Stimulated activated CD4-positive, alpha-beta T cell treated with anti-CD3 and anti-CD28 coated beads, Interleukin-1b, Interleukin-23, amount 100 ng/mL, for 48 hours (primary cell): ENCODE measurements around the gene ISX.
A peak's percentile ranks its signal among the peaks of the same experiment; 100 is the strongest.
"Not testable (repeated sequence)": the region's sequence is repeated elsewhere in the genome, so short reads cannot be mapped to it uniquely, and the experiment has no call there.

ENCODE experiments used
- DNase-seq: peaks from one replicate; pipeline ENCODE4 v3.0.0-alpha.2; 2020

The ISX gene

GRCh38 chr22:35065796-35066218 is at the start of gene ISX:
TSS of gene ISX (plus strand) at chr22:35066158. CDS start at chr22:35067088, 930 bp downstream.
- no peak for DNase-seq

GRCh38 chr22:35016909-35017308 is 49.0 kb upstream of the ISX start:
- DNase-seq = no peak

DNA sequence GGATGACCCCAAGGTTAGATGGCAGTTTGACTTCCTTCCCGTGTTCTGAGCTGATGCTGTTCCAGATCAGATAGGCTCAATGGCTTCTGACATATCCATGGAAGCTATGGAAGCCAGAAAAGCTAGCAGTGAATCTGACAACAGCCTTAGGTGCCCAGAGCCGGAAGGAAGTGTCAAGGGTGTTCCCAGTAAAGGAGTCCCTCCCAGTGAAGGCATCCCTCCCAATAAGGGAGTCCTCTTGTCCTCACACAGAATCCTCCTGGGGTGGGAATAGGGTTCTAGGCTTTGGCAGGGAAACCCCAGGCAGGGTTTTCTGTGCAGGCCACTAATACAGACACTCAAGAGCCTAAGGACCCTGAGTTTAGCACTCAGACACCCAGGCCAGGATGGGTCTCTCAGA is 47.0 kb upstream of the ISX start:
- no peak for DNase-seq

DNA sequence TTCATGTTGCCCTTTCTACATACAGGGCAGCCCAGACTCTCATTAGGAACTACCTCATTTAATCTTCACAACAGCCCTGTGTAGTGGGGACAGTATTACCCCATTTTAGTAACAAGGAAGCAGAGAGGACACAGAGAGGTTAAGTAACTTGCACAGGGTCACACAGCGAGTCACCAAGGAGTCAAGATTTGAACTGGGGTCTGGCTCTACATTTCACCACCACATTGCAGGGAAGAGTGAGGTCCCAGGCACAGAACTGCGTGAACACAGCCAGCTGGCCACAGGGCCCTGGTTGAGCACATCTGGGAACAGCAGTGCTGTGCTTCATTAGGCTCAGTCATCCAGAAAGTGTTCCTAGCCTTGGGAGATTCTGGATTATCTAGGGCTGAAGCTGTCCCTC is 45.4 kb upstream of the ISX start:
- DNase-seq = no peak

- no peak for DNase-seq
Observed at GRCh38 chr22:35021161-35021560, 44.8 kb upstream of the ISX start.

GRCh38 chr22:35022291-35022690 is 43.7 kb upstream of the ISX start:
- no peak for DNase-seq

GRCh38 chr22:35023692-35024363 is 42.1 kb upstream of the ISX start:
- DNase-seq = peak; percentile 70

DNA sequence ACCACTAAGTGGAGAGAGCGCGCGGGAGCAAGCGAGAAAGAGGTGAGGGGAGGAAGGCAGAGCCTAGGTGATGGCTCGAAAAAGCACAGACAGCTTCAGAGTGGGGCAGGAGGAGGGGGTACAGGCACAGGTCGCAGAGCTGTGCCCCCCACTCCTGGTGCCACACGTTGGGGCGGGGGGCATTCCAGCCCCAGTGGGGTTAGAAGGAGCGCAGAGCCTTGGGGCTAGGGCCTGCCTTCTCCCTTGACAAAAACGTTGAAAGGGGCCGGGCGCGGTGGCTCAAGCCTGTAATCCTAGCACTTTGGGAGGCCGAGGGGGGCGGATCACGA is 41.6 kb upstream of the ISX start:
- no peak for DNase-seq

DNA sequence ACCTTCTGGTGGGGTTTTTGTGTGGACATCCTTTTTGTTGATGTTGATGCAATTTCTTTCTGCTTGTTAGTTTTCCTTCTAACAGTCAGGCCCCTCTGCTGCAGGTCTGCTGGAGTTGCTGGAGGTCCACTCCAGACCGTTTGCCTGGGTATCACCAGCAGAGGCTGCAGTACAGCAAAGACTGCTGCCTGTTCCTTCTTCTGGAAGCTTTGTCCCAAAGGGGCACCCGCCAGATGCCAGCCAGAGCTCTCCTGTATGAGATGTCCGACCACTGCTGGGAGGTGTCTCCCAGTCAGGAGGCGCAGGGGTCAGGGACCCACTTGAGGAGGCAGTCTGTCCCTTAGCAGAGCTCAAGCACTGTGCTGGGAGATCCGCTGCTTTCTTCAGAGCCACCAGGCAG is 35.8 kb upstream of the ISX start:
- not testable (repeated sequence) for DNase-seq

- DNase-seq = no peak
Observed at GRCh38 chr22:35032571-35032970, 33.4 kb upstream of the ISX start.

- no peak for DNase-seq
Observed at GRCh38 chr22:35033635-35034296, 32.2 kb upstream of the ISX start.

DNA sequence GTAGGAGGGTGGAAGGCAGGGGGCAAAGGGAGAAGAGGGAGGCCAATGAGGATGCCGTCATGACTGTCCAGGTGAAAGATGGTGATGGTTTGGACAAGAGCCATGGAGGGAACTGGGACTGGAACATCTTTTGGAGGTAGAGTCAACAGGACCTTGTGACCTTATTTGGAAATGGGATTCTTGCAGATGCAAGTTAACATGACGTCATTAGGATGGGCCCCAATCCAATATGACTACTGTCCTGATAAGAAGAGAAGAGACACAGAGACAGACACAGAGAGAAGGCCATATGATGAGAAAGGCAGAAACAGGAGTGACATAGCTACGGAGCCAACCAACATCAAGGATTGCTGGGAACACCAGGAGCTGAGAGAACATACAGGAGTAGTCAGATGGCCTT is 31.0 kb upstream of the ISX start:
- DNase-seq = no peak

DNA sequence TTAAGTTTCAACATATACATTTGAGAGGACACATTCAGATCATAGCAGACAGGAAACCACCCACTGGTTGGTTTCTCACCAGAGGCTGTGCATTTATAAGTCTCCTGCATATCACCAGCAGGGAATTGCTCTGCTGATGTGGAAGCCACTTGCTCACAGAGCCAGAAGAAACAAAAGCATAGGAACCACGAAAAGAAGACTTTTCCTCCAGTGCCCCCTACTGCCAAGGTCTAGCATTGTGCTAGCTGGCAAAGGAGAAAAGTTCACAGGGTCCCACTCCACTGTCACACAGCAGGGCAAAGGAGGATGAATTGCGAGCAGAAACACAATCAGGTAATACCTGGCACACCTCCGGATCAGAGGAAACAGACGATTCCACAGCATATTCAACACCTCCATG is 28.9 kb upstream of the ISX start:
- DNase-seq = no peak

DNA sequence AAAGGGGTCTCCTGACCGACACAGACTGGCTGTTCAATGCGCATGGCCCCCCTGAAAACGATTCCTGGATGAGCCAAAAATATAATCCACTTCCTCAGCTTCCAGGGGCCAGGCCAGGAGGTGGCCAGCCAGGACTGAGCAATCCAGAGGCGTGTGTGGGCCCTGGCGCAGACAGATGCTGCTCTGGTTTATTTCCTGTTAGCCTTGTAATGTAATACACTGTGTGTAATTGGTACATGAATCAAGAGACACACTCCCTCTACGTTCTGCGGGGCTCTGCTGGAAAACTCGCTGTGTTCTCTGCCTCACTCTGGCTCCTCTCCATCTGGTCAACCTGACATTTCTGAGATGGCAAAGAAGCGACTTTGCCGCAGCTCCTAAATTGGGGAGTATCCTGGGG is 26.3 kb upstream of the ISX start:
- no peak for DNase-seq

GRCh38 chr22:35043252-35043933 is 22.6 kb upstream of the ISX start:
- no peak for DNase-seq

GRCh38 chr22:35043934-35044319 is 22.0 kb upstream of the ISX start:
- no peak for DNase-seq

DNA sequence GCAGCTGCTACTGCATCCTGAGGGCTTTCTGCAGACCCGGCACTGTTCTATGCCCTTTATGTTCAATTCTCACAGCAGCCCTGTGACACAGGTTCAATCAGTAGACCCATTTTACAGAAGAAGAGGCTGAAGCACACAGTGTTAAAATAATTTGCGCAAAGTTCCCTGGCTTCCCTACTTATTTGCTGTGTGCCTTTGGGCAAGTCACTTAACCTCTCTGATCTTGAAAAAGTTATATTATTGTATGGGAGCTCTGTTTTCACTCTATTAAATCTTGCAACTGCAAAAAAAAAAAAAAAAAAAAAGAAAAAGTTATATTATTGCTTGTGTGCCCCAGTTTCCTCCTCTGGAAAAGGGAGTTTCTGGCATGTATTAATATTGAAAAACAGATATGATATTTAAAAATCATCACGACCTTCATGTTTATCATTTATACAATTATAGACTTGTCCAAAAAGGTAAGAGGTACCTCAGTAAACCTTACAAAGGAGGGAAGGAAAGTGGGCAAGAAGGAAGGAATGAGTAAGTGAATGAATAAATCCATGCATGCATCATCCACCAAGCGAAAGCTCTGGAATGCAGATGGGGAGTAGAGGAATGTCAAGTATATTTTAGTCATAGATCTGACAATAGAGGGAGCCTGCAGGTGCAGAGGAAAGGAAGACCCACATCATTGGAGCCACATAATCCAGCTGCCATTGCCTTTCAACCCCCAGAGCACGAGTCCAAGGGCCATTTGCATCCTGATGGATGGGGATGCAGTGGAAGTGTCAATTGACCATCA is 21.2 kb upstream of the ISX start:
- no peak for DNase-seq

GRCh38 chr22:35045451-35045850 is 20.5 kb upstream of the ISX start:
- no peak for DNase-seq

DNA sequence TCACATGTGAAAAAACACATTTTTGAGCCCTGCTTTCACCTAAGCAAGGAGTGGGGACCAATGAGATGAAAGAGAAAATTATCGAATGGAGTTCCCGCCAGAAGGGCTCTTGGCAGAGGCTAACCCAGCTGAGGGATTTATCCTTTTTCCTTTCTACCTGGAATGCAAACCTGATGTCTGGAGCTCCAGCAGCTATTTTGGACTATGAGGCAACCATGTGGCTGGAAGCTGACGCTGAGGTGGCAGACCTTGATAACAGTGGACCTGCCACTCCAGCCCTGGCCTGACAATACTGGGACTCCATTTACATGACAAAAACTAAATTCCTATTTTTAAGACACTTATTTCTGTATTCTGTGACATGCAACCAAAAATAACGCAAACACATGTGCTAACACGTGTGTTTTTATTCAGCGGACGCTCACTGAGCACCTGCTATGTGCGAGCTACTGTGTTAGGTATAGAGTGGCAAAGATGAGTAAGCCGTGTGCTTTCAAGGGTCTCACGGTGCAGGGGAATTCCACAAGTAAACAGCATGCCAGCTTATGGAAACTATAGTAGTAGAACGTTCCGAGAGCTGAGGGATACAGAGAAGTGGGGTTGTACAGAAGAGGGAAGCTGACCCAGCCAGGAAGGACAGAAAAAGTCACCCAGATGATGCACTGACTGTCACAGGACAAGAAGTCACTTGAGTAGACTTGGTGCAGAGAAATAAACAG is 19.1 kb upstream of the ISX start:
- no peak for DNase-seq

DNA sequence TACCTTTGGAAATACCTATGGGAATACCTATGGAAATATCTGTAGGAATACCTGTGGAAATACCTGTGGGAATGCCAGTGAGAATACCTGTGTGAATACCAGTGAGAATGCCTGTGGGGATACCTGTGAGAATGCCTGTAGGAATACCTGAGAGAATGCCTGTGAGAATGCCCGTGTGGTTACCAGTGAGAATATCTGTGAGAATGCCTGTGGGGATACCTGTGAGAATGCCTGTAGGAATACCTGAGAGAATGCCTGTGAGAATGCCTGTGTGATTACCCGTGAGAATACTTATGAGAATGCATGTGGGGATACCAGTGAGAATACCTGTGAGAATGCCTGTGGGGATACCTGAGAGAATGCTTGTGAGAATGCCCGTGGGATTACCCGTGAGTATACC is 15.9 kb upstream of the ISX start:
- DNase-seq = not testable (repeated sequence)

GRCh38 chr22:35051013-35051535 is 14.9 kb upstream of the ISX start:
- DNase-seq = no peak

GRCh38 chr22:35051791-35052190 is 14.2 kb upstream of the ISX start:
- peak; percentile 21 for DNase-seq
